Prostate gland (tissue), 2 donors: ENCODE data around the gene PDE4D. TPM values are rescaled to one million over a fixed set of nuclear protein-coding genes. Genes with fewer than 3 reads are reported as not detected.

ENCODE experiments used
- DNase-seq: peaks from one replicate; pipeline ENCODE4 v3.0.0-alpha.2; 2019; ENCODE audit warnings: low spot score
- H3K27ac ChIP-seq, 2 donors: fragments of 200-600 bp; sonication (generic); 2 replicates each; pipeline ENCODE4 v1.5.1; 2017 to 2019
- H3K27me3 ChIP-seq: fragments of 200-600 bp; sonication (generic); replicated peaks from 2 replicates; pipeline ENCODE4 v1.5.1; 2019; ENCODE audit not compliant: insufficient read depth
- H3K36me3 ChIP-seq, 2 donors: fragments of 200-600 bp; sonication (generic); 1 replicate in 1 of 2; 2 replicates in 1 of 2; pipeline versions ENCODE4 v1.5.1 to v1.8.1; 2017 to 2019
- H3K4me1 ChIP-seq: fragments of 200-600 bp; sonication (generic); replicated peaks from 2 replicates; pipeline ENCODE4 v1.5.1; 2019
- H3K4me3 ChIP-seq, 2 donors: fragments of 200-600 bp; sonication (generic); 2 replicates each; pipeline ENCODE4 v1.5.1; 2017 to 2019
- H3K9me3 ChIP-seq: fragments of 200-600 bp; sonication (generic); 2 replicates; pipeline ENCODE4 v1.5.1; 2017
- POLR2A ChIP-seq: fragments of 450-650 bp; IDR thresholded peaks from one replicate; pipeline ENCODE4 v1.6.1; 2016; ENCODE audit warnings: antibody characterized with exemption, mild to moderate bottlenecking
- POLR2AphosphoS5 ChIP-seq: sonication (generic); formaldehyde crosslinking; IDR thresholded peaks from one replicate; pipeline ENCODE4 v1.6.1; 2017; ENCODE audit warnings: antibody characterized with exemption
- WGBS: methylation state at CpG from one replicate; pipeline ENCODE4 v1.1.5; 2018; 5-methylcytosine and 5-hydroxymethylcytosine counted together
- intact Hi-C: fragments of 100-400 bp; cut with DNase I; formaldehyde crosslinking; loops from one replicate; pipeline ENCODE4 v1.14.2; 2022
- total RNA-seq, 2 donors: library from RNA; depleted of rRNA; stranded (reverse); fragments of >200 nt; gene quantifications; one replicate each; pipeline ENCODE4 v1.1.0, GENCODE V29; 2016
- TF ChIP-seq, protein P1 (sequence below), 4 experiments: fragments of 200-600 bp in 2 of 4; fragments of 450-650 bp in 2 of 4; sonication (generic) in 2 of 4; IDR thresholded peaks; 1 replicate in 3 of 4; 2 replicates in 1 of 4; pipeline ENCODE4 v1.5.1; 2016 to 2019; ENCODE audit warnings: antibody characterized with exemption in 4 of 4, mild to moderate bottlenecking in 2 of 4, moderate library complexity in 2 of 4

Gene PDE4D
- total RNA-seq, 2 donors from 2014 or later = 64.2 to 75.6 TPM

DNA sequence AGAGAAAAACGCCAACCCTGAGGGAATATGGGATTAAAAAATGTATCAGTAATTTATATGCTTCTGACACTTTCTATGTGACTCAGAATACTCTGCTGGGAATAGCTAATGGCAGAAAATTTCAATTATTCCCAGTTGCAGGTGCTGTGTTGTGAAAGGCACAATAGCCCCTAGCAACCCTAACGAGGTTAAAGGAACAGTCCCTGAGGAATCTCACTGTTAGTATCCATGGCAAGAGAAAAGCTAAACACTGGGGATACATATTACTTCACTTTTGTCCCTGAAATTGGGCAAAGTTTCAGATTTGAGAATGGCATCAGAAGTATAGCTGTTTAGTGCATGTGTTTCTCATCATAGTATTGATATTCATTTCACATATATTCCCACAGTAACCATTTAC lies 755.7 kb downstream of the PDE4D start:
- Histone ChIP-seq H3K27ac (no peak overlapping the region), H3K9me3 (no peaks in the 10 kb centered on the region), H3K4me1 (no peaks in the 10 kb centered on the region), H3K36me3 (no peaks in the 10 kb centered on the region), H3K4me3 (no peak overlapping the region), H3K27me3 (no peaks in the 10 kb centered on the region)
- intact Hi-C loops = no loop called here
- no peak for DNase-seq
- TF ChIP-seq POLR2AphosphoS5 (no peak), POLR2A (no peak)
- TF ChIP-seq, protein P1, sequence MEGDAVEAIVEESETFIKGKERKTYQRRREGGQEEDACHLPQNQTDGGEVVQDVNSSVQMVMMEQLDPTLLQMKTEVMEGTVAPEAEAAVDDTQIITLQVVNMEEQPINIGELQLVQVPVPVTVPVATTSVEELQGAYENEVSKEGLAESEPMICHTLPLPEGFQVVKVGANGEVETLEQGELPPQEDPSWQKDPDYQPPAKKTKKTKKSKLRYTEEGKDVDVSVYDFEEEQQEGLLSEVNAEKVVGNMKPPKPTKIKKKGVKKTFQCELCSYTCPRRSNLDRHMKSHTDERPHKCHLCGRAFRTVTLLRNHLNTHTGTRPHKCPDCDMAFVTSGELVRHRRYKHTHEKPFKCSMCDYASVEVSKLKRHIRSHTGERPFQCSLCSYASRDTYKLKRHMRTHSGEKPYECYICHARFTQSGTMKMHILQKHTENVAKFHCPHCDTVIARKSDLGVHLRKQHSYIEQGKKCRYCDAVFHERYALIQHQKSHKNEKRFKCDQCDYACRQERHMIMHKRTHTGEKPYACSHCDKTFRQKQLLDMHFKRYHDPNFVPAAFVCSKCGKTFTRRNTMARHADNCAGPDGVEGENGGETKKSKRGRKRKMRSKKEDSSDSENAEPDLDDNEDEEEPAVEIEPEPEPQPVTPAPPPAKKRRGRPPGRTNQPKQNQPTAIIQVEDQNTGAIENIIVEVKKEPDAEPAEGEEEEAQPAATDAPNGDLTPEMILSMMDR (IDR thresholded peaks at IDR 0.05) = no peak
- WGBS = 97% methylated on average over 2 of the region's 2 CpGs

DNA sequence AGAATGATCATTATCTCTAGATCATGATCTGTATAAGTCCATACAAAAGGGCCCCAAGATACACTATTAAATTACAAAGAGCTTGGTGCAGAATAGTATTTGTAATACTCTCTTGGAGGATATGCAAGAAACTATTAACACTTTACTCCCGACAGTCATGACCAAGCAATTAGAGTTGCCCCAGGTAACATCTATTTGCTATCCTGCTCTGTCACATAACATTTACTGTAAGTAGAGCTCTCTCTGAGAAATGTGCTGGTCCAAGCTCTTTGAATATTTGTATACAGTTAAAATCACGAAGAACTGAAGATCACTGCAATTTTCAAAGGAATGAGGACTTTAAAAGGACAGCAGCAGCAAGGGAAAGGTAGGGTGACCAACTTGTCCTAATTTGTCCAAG lies 757.0 kb downstream of the PDE4D start:
- no peak for TF ChIP-seq POLR2A
- TF ChIP-seq, protein P1 (IDR thresholded peaks at IDR 0.05) = no peak
- TF ChIP-seq POLR2AphosphoS5 = no peak
- no peak overlapping the region for H3K4me3 ChIP-seq
- no peak for DNase-seq
- 28% methylated on average over 2 of the region's 2 CpGs for WGBS
- H3K36me3 ChIP-seq = no peaks in the 10 kb centered on the region
- no peaks in the 10 kb centered on the region for H3K9me3 ChIP-seq
- no peaks in the 10 kb centered on the region for H3K4me1 ChIP-seq
- no peaks in the 10 kb centered on the region for H3K27me3 ChIP-seq
- no peak overlapping the region for H3K27ac ChIP-seq
- intact Hi-C loops = no loop called here

DNA sequence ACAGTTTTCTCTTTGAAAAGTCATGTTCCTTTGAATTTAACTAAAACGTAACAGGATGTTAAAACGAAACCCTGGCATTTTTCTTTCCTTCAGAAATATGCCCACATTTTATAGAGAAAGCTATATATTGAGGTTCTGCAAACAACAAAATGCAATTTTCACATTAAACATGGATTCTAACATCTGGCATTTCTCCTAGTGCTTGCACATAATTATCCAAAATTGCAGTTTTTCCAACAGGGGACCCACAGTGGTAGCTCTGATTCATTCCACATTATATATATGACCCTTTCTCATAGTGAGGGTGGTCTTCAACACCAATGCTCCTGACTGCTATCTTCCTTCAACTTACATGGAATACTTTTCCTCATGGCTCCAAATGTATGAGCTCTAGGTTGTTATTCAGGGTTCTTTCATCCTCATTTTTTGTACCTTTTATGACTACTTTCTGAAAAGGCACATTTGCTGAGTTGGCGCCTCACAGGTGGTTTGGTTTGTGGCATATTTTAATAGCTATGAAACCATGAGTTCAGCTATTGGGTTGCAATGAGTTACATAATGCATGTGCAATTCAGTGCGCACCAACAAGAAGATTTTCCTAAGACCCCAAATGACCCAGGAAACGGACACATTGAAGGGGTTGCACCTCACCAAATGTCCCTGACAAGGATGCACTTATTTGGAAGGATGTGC lies 758.9 kb downstream of the PDE4D start:
- no peaks in the 10 kb centered on the region for H3K9me3 ChIP-seq
- TF ChIP-seq POLR2A (no peak), POLR2AphosphoS5 (no peak)
- TF ChIP-seq, protein P1 (IDR thresholded peaks at IDR 0.05) = no peak
- DNase-seq = no peak
- intact Hi-C loops = no loop called here
- H3K27me3 ChIP-seq = no peaks in the 10 kb centered on the region
- no peaks in the 10 kb centered on the region for H3K36me3 ChIP-seq
- 60% methylated on average over 5 of the region's 5 CpGs for WGBS
- H3K4me3 ChIP-seq = no peak overlapping the region
- no peaks in the 10 kb centered on the region for H3K4me1 ChIP-seq
- H3K27ac ChIP-seq = no peak overlapping the region

DNA sequence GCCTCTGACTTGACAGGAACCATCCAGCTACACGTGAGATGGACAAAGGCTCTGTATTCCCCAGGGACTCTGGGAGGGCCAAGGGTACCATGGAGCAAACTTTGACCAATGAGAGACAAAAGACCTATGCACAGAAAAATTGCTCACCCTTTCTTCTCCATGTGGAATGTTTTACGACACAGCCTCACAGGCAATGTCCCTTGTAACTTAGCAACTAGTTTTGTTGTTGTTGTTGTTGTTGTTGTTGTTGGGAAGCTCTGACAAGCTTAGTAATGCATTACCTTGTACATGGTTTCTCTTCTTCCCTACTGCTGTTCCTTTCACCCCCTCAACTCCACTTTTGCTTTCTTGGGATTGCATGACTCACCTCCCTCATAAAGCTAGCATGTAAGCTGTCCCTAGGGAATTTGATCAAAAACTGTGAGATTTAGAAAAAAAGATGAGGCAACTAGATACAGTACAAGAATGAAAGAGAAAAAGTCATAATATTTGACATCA lies 759.7 kb downstream of the PDE4D start:
- Histone ChIP-seq H3K4me1 (no peaks in the 10 kb centered on the region), H3K36me3 (no peaks in the 10 kb centered on the region), H3K9me3 (no peaks in the 10 kb centered on the region), H3K27me3 (no peaks in the 10 kb centered on the region), H3K27ac (no peak overlapping the region), H3K4me3 (no peak overlapping the region)
- no peak for DNase-seq
- 79% methylated on average over 2 of the region's 2 CpGs for WGBS
- intact Hi-C loops = no loop called here
- TF ChIP-seq POLR2AphosphoS5 (no peak), POLR2A (no peak)
- TF ChIP-seq, protein P1 (IDR thresholded peaks at IDR 0.05) = no peak

DNA sequence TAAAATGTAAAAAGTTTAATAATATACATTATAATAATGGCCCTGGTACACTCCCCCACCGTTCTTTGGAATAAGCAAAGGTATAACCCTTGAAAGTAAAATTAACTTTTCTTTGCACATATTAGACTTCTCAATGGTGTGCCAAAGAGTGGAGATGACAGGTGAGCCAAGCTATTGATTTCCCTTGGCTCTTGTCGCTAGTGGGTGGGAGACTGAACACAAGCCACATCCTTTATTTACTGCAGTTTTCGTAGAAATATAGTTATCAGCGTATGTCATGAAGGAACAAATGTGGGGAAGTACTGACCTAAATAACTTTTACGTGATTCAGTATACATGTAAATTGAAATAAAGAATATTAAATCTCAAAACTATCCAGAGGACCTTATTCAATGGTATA lies 761.4 kb downstream of the PDE4D start:
- 94% methylated on average over 5 of the region's 5 CpGs for WGBS
- intact Hi-C loops = no loop called here
- no peak for DNase-seq
- no peaks in the 10 kb centered on the region for H3K27me3 ChIP-seq
- H3K4me1 ChIP-seq = no peaks in the 10 kb centered on the region
- TF ChIP-seq POLR2AphosphoS5 = no peak
- TF ChIP-seq POLR2A = no peak
- TF ChIP-seq, protein P1 (IDR thresholded peaks at IDR 0.05) = no peak
- H3K9me3 ChIP-seq = no peaks in the 10 kb centered on the region
- no peak overlapping the region for H3K27ac ChIP-seq
- no peaks in the 10 kb centered on the region for H3K36me3 ChIP-seq
- H3K4me3 ChIP-seq = no peak overlapping the region
